HG02678 (cell line): Measurements from ENCODE around the gene NHLRC1.

Source experiments
- ATAC-seq: cut with Tn5 transposase; IDR thresholded peaks from one replicate; pipeline ENCODE4 v1.9.1; 2021; ENCODE audit warnings: mild to moderate bottlenecking, moderate library complexity; ENCODE audit not compliant: unreplicated experiment

The NHLRC1 gene

DNA sequence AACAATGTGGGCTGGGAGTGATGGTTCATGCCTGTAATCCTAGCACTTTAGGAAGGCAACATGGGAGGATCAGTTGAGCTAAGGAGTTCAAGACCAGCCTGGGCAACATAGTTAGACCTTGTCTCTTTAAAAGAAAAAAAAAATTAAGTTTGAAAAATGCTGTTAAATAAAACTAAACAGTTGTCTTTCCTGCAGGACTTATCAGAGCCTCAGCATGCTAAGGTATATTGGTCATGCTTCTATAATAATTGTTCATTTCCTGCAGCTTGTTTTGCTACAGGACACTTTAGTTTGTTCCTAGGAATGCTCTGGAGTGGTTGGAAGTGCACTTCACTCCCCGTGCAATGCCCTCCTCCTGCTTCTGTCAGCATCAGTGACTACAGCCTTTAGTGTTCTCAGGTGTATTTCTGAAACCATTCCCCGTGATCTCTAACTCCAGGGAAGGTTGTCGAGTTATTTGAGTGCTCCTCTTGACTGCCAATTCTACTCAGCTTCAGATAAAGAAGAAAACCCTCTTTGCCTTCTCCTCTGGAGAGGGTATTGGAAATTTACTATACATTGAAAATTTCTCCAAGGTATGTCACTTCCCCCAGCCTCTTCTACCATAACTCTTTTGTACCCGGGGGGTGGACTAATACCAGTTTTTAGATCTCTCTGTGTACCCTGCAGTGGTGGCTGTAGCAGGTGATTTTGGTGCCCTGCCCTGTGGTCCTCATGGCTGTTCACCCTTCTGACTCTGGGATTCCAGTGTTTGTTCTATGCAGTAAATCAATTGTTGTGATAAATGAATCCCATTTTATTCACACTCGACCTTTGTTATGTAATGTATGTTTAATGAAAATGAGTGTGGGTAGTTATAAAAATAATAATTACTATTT lies 33.8 kb downstream of the NHLRC1 start:
- ATAC-seq, result no peak

DNA sequence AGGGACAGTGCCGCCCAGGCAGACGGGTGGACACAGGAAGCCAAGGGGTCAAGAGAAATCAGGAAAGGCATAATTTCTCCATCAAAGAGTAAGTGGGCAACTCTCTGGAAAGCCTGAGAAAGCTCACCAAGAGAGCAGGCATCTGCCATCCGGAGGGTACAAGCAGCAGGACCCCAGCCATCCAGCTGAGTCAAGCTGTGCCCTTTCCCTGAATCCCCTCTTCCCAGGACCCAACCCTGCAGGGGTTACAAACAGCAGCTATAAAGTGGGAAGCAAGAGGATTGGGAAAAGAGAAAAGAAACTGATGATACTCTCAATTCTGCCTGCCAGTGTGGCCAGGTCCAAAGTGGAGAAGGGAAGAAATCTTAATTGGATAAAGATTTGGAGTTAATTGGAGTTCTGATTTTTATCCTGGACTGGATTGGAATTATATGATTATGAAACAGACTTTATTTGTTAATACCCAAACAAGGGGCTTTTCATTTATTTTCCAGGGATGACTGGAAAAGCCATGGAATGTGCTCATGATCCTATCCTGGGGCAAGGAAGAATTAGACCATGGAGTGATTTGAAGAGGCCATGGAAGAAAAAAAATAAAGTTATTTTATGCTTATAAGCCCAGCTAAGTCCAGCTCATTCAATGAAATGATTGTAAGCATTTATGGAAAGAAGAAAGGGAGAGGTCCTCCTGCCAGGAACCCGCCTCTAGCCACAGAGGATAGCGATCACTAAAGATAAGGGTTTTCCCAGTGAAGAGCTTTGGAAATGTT lies 34.9 kb downstream of the NHLRC1 start:
- no peak for ATAC-seq

DNA sequence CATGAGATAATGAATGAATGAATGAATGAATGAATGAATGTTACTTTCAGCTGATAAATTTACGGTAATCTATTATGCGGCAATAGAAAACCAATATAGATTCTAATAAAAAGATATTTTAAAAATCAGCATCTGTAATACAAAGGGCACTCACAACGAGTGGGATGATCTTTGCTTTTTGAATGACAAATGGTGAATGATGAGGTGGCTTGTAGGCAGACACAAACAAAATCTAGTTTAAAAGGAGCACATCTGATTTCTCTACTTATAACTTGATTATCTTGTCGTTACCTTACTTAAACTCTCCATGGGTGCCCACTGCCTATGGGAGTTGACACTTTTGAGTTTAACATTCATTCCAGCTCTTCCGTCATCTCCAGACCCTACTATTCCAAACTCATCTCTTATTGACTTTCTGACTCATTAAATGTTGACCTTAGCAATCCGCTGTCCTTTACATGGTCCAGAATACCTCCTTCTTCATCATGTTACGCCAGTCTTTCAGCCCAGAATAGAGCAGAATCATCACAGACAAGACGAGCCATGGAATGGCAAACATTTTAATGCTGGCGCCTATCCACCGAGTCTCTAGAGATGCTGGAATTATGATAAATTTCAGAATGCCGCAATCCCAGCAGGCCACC lies 41.3 kb downstream of the NHLRC1 start:
- no peak for ATAC-seq

DNA sequence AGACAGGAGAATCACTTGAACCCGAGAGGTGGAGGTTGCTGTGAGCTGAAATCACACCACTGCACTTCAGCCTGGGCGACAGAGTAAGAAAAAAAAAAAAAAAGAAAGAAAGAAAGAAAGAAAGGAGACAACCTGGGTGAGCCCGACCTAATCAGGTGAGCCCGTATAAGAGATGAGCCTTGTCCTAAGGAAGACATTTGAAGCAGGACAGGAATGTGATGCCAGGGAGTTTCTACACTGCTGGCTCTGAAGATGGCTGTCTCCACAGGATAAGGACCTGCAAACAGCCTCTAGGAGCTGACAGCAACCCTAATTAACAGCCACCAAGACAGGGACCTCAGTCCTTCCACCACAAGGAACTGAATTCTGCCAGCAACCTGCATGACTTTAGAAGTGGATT lies 41.9 kb downstream of the NHLRC1 start:
- ATAC-seq, result no peak

DNA sequence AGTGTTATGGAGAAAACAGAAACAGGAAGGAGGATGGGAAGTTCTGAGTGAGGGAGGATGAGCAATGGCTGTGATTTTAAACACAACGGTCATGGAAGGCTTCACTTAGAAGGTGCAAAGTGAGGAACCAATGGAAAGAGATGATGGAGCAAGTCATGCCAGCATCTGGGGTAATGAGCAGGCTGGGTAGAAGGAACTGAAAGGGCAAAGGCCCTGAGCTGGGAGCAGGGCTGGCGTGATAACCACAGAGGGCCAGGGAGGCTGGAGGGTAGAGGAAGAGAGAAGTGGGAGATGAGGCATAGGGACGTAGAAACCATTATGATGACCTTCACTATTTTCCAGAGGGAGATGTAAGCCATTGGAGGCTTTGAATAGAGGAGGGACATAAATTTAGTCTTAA lies 43.6 kb downstream of the NHLRC1 start:
- no peak for ATAC-seq

DNA sequence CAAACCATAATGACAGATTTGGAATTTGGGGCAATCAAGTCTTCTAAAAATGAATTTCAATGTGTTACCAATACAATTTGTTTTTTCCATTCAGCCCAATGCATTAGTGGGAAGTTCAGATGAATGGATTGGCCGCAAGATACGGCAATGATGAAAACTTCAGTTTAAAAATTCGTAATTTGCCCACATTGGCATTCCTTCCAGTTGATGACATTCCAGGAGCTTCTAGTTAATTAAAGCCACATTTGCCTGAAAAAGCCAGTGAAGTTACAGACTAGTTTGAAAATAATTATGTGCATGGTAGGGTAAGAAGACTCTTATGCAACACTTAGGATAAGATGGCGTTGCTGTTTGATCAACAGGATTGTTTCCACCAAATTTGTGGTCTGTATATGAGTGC lies 46.2 kb downstream of the NHLRC1 start:
- no peak for ATAC-seq

DNA sequence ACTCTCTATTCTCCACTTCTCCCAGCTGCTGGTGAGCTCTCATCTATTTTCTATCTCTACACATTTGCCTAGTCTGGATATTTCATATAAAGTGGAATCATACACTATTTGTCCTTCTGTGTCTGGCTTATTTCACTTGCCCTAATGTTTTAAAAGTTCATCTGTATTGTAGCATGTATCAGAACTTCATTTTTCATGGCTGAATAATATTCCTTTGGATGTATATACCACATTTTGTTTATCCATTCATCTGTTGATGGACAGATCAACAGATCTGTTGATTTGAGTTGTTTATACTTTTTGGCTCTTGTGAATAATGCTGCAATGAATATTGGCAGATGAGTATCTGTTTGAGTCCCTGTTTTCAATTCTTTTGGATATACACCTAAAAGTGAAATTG lies 49.6 kb downstream of the NHLRC1 start:
- no peak for ATAC-seq

DNA sequence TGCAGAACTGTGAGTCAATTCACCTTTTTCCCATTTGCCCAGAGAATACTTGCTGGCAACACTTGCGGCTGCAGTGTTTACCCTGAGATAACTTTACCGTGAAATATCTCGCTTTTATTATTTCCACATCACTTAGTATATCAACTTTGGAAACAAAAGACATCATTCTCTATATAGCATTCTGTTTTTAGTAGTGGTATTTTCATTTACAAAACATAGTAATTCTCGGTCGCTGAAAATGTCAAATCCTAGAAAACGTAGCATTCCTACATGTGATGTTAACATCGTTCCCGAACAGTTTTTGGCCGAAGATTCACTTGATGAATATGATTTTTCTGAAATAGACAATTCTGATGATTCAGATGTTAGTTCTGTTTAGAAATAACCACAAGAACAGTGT lies 52.0 kb downstream of the NHLRC1 start:
- no peak for ATAC-seq
